Muscle layer of duodenum (tissue), 2 donors: ENCODE measurements around the gene ENDOV.

Experiments used
- H3K27ac ChIP-seq: one replicate; pipeline ENCODE4 v1.7.0; 2013; ENCODE audit warnings: mild to moderate bottlenecking, low read length
- H3K27me3 ChIP-seq: one replicate; pipeline ENCODE4 v1.7.0; 2013; ENCODE audit warnings: low read depth, mild to moderate bottlenecking, control low read depth, low read length
- H3K36me3 ChIP-seq, 2 donors: one replicate each; pipeline ENCODE4 v1.7.0; 2013; ENCODE audit warnings: low read length in 2 of 2, control low read depth in 1 of 2, mild to moderate bottlenecking in 1 of 2; ENCODE audit not compliant: insufficient read depth in 2 of 2, control insufficient read depth in 1 of 2
- H3K4me1 ChIP-seq, 2 donors: one replicate each; pipeline ENCODE4 v1.7.0; 2013; ENCODE audit warnings: low read length in 2 of 2, mild to moderate bottlenecking in 2 of 2, control low read depth in 1 of 2, moderate library complexity in 1 of 2; ENCODE audit not compliant: insufficient read depth in 2 of 2, control insufficient read depth in 1 of 2
- H3K4me3 ChIP-seq, 2 donors: one replicate each; pipeline ENCODE4 v1.7.0; 2013; ENCODE audit warnings: low read length in 2 of 2, low read depth in 1 of 2, mild to moderate bottlenecking in 1 of 2
- H3K9me3 ChIP-seq, 2 donors: one replicate each; pipeline ENCODE4 v1.7.0; 2013; ENCODE audit warnings: low read length in 2 of 2, control low read depth in 1 of 2, mild to moderate bottlenecking in 1 of 2; ENCODE audit not compliant: control insufficient read depth in 1 of 2
- donor health status: healthy.

The ENDOV gene

DNA sequence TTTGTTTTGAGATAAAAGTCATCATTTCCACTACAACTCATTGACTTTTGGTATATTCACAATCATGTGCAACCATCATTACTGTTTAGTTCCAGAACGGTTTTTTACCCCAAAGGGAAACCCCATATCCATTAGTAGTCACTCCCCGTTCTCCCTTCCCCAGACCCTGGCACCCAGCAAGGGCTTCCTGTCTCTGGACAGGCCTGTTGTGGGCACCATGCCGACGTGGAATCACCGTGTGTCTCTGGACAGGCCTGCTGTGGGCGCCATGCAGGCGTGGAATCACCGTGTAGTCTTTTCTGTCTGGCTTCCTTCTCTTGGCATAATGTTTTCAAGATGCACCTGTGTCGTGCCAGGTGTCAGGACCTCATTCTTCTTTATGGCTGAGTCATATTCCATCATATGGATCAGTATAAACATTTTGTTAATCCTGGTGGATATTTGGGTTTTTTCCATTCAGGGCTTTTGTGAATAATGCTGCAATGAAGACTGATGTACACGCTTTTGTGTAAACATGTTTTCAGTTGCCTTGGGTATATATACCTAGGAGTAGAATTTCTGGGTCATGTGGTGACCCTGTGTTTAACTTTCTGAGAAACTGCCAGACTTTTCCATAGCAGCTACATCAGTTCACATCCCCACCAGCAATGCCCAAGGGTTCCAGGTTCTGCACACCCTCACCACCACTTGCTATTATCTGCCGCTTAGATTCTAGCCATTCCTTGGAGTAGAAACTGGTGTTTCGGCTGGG, 19.1 kb downstream of the ENDOV start:
- Histone ChIP-seq H3K36me3 (peaks cover 0 to 25% of the 10 kb centered on the region in 2 donors), H3K27me3 (no peaks in the 10 kb centered on the region), H3K27ac (no peak overlapping the region), H3K4me3 (no peak overlapping the region), H3K9me3 (no peaks in the 10 kb centered on the region), H3K4me1 (no peaks in the 10 kb centered on the region)

DNA sequence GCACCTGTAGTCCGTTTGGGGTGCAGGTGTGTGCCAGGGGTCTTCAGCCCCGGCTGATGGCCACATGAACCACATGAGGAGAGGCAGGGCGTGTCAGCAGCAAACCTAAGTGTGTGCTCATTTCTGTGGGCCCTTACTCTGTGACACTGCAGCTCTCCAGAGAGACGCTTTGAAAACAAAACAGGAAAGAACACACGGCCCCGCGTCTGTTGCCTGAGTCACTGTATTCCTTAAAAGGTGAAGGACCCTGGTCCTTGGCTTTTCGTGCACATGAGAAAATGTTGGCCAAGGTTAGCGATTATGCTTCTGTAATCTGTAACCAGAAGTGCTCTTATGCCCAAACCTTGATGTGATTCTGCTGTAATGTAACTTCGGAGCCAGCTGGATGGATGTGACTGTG, 22.6 kb downstream of the ENDOV start:
- no peak overlapping the region for H3K27ac ChIP-seq
- H3K36me3 ChIP-seq, result peaks cover 0 to 24% of the 10 kb centered on the region in 2 donors
- H3K27me3 ChIP-seq, result no peaks in the 10 kb centered on the region
- no peaks in the 10 kb centered on the region for H3K4me1 ChIP-seq
- H3K4me3 ChIP-seq, result no peak overlapping the region
- no peaks in the 10 kb centered on the region for H3K9me3 ChIP-seq

DNA sequence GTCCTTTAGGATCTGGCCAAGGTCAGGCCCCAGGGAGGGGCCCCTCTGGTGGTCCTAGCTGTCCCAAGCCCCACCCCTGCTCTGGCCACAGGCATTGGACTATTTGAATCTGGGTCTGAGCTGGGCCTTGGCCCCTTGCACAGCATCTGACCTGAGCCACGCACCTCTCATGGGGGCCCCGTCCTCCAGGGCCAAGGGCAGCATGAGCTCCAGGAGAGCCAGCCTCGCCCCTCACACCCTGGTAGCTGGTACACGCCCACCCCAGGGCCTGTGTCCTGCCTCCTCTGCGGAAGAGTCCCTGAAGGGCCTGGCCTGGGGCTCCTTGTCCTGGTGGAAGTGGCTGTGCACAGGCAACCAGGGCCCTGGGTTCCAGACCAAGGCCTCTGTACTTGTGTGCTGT, 23.8 kb downstream of the ENDOV start:
- Histone ChIP-seq H3K9me3 (no peaks in the 10 kb centered on the region), H3K27me3 (no peaks in the 10 kb centered on the region), H3K4me3 (no peak overlapping the region), H3K36me3 (peaks cover 0 to 25% of the 10 kb centered on the region in 2 donors), H3K4me1 (no peaks in the 10 kb centered on the region), H3K27ac (no peak overlapping the region)

DNA sequence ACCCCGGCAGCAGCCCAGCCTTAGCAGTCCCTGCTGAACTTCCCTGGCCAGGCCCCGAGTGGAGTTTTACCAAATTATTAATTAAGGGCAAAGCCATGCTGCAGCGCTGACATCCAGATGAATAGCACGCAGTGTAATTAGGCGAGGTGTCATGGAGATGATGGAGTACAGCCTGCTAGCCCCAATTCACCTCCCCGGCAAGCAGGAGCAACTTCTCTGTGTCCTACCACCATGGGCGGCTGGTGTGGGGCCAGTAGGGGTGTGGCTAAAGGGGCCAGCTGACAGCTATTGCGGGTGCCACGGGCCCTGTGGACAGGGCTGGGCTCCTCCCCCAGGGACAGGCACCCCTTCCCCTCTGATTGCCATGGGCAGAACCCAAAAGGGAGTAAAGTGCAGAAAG, 24.5 kb downstream of the ENDOV start:
- peaks cover 0 to 22% of the 10 kb centered on the region in 2 donors for H3K36me3 ChIP-seq
- no peaks in the 10 kb centered on the region for H3K4me1 ChIP-seq
- H3K27me3 ChIP-seq, result no peaks in the 10 kb centered on the region
- no peak overlapping the region for H3K4me3 ChIP-seq
- no peak overlapping the region for H3K27ac ChIP-seq
- H3K9me3 ChIP-seq, result no peaks in the 10 kb centered on the region

DNA sequence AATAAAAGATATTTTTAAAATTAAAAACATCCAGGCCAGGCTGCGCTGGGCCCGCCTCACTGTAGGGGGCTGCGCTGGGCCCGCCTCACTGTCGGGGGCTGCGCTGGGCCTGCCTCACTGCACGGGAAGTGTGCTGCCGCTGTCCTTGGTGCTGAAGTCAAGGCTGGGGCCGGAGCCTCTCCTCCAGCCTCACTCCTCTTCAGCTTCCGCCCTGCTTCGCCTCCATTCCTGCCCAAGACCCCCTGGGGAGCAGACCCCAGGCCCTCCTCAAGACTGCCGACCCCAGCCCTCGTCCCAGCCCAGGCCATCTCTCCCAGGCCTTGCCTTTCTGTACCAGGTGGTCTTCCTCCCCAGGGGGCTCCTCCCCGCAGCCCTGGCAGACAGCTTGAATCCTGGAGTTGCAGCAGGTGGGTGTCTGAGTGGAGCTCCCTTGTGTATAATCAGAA, 26.2 kb downstream of the ENDOV start:
- H3K27me3 ChIP-seq, result no peaks in the 10 kb centered on the region
- peaks cover 0 to 22% of the 10 kb centered on the region in 2 donors for H3K36me3 ChIP-seq
- H3K4me1 ChIP-seq, result no peaks in the 10 kb centered on the region
- no peak overlapping the region for H3K27ac ChIP-seq
- no peak overlapping the region for H3K4me3 ChIP-seq
- no peaks in the 10 kb centered on the region for H3K9me3 ChIP-seq

DNA sequence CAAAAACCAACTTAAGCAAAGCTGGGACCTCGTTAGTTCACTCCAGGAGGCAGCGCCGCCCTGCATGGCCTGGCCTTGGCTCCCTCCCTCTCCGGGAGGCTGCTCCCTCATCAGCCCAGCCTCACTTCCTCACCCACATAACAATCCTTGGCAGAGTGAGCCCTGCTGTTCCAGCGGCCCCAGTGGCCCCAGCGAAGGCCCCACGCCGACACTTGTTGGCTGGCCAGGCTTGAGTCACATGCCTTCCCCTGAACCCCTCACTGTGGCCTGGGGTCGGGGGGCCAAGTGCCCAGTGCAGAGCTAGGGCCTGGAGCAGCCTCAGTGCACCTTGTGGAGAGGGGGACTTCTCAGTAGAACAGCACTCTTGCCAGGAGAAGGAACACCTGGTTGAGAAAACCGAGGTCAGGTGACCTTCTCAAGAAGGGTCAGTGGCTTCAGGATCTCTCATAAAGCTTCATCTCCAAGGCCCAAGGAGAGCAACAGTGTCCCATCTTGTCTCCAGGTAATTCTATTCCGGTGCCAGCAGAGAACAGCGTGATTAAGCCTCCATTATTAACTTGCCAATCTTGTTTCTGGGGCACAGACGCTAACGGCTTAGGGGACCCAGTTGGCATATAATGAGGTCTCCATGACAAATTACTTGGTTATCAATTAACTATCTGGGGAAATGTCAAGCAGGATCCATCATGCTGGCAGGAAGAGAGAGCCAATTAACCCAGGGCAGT, 26.8 kb downstream of the ENDOV start:
- Histone ChIP-seq H3K4me1 (no peaks in the 10 kb centered on the region), H3K9me3 (no peaks in the 10 kb centered on the region), H3K27me3 (no peaks in the 10 kb centered on the region), H3K27ac (no peak overlapping the region), H3K36me3 (peaks cover 0 to 21% of the 10 kb centered on the region in 2 donors), H3K4me3 (no peak overlapping the region)

DNA sequence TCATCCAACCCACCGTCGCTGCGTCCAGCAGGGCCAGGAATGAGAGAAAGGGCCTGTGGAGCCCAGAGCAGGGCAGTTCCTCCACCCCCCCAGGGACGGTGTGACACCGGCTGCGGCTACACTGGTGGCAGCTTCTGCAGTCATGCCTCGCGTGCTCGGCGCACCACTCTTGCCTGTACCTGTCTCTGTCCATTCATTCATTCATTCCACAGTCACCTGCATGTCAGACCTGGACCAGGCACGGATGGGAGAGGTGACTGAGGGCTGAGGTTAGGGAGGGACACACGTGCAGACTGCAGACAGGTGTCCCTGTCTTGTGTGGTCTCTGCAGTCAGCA, 27.3 kb downstream of the ENDOV start:
- Histone ChIP-seq H3K27me3 (no peaks in the 10 kb centered on the region), H3K27ac (no peak overlapping the region), H3K36me3 (peaks cover 0 to 16% of the 10 kb centered on the region in 2 donors), H3K4me1 (no peaks in the 10 kb centered on the region), H3K4me3 (no peak overlapping the region), H3K9me3 (no peaks in the 10 kb centered on the region)

DNA sequence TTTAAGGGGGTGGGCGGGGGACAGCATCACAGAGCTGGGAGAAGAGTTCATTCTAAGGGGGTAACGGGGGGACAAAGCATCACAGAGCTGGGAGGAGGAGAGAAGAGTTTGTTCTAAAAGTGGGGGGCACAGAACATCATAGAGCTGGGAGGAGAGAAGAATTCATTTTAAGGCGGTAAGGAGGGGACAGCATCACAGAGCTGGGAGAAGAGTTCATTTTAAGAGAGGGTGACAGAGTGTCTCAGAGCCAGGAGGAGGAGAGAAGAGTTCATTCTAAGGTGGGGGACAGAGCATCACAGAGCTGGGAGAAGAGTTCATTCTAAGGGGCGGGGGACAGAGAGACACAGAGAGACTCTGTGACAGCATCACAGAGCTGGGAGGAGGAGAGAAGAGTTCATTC, 27.8 kb downstream of the ENDOV start:
- Histone ChIP-seq H3K9me3 (no peaks in the 10 kb centered on the region), H3K27me3 (no peaks in the 10 kb centered on the region), H3K4me3 (no peak overlapping the region), H3K27ac (no peak overlapping the region), H3K36me3 (peaks cover 0 to 12% of the 10 kb centered on the region in 2 donors), H3K4me1 (no peaks in the 10 kb centered on the region)

DNA sequence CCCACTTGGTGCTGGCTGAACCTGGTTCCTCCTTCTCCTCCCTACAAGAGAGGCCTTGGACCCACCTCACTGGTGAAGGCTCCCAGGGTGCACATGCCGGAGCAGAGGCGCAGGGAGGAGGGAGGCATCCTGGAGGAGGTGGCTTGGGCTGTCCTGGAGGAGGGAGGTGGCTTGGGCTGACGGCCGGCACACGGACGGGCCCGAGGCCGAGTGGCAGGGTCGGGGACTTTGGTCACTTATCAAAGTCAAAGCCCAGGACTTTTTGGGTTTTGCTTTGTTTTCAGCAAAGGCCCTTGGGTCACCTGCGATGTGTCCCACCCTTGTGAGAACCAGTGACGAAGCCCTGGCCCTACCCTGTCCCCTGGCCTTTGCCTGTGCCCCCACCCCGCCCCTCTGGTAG, 28.5 kb downstream of the ENDOV start:
- no peaks in the 10 kb centered on the region for H3K27me3 ChIP-seq
- no peak overlapping the region for H3K4me3 ChIP-seq
- H3K27ac ChIP-seq, result no peak overlapping the region
- no peaks in the 10 kb centered on the region for H3K9me3 ChIP-seq
- no peaks in the 10 kb centered on the region for H3K4me1 ChIP-seq
- peaks cover 0 to 12% of the 10 kb centered on the region in 2 donors for H3K36me3 ChIP-seq

DNA sequence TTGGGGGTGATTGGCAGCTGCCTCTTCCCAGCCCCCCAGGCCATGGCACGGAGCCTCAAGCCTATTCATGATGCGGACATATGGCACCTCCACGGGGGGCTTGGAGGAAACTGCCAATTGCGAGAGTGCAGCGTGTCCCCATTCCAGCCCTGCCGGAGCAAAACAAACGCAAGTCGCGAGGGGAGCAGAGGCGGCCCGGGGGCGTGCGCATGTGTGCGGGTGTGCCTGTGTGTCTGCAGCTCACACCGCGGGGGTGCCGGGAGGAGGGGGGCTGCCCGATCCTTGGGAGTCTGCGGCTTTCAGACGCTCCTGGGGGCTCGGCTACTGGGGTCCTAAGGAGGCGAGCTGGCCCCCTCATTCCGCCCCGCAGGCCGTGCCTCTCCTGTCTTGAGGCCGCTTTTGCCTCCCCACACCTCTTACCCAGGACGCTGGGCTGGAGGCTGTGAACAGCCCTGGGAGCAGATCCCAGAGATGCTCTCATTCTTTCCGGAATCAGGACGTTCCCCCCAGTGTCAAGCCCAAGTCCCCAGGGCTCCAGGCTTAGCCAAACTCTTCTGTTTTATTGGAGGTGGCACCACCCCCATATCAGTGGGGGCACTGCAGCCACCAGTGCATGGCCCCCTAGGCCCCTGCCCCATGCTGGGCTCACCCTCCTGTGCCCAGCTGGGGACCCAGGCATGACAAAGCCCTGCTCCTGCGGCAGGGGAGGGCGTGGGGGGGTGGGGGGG, 29.1 kb downstream of the ENDOV start:
- no peaks in the 10 kb centered on the region for H3K9me3 ChIP-seq
- no peaks in the 10 kb centered on the region for H3K27me3 ChIP-seq
- no peak overlapping the region for H3K4me3 ChIP-seq
- no peaks in the 10 kb centered on the region for H3K4me1 ChIP-seq
- H3K27ac ChIP-seq, result no peak overlapping the region
- H3K36me3 ChIP-seq, result peaks cover 0 to 8% of the 10 kb centered on the region in 2 donors

DNA sequence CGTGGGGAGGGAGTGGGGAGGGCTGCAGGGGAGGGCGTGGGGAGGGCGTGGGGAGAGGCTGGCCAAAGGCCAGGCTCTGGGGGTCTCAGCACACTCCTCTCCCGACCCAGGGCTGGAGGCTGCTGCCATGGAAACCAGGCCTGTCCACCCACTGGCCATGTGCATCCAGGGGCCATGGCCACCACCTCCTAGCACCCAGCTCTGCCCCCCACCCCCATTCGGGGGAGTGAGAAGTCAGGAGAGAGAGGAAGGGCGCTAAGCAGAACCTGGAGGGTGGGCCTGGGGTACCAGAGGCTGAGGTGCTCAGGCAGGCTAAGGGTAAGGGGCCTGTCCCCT, 29.6 kb downstream of the ENDOV start:
- Histone ChIP-seq H3K27me3 (no peaks in the 10 kb centered on the region), H3K27ac (no peak overlapping the region), H3K4me1 (no peaks in the 10 kb centered on the region)

More for the DNA sequence above, 29.6 kb downstream of the ENDOV start:
- Histone ChIP-seq H3K36me3 (peaks cover 0 to 8% of the 10 kb centered on the region in 2 donors), H3K4me3 (no peak overlapping the region), H3K9me3 (no peaks in the 10 kb centered on the region)
